NCI-H460 (cell line): Measurements from ENCODE around the gene EPC2. TPM values are rescaled to one million over a fixed set of nuclear protein-coding genes. Genes with fewer than 3 reads are reported as not detected.

Source experiments
- DNase-seq: peaks from one replicate; pipeline ENCODE4 v3.0.0-alpha.2; 2016; ENCODE audit warnings: low read depth; ENCODE audit errors: extremely low read depth
- small RNA-seq, 2 experiments: library from RNA; depleted of rRNA; stranded (forward); fragments of <200 nt; gene quantifications; one replicate each; pipeline ENCODE3, GENCODE V24; 2014
- total RNA-seq: library from RNA; depleted of rRNA; stranded (reverse); fragments of >200 nt; shearing (Covaris generic); gene quantifications from 2 replicates; pipeline ENCODE4 v1.2.3, GENCODE V29; 2014; rRNA removed

The EPC2 gene
- total RNA-seq, 1 experiment from 2014 or later: 27.1 TPM

DNA sequence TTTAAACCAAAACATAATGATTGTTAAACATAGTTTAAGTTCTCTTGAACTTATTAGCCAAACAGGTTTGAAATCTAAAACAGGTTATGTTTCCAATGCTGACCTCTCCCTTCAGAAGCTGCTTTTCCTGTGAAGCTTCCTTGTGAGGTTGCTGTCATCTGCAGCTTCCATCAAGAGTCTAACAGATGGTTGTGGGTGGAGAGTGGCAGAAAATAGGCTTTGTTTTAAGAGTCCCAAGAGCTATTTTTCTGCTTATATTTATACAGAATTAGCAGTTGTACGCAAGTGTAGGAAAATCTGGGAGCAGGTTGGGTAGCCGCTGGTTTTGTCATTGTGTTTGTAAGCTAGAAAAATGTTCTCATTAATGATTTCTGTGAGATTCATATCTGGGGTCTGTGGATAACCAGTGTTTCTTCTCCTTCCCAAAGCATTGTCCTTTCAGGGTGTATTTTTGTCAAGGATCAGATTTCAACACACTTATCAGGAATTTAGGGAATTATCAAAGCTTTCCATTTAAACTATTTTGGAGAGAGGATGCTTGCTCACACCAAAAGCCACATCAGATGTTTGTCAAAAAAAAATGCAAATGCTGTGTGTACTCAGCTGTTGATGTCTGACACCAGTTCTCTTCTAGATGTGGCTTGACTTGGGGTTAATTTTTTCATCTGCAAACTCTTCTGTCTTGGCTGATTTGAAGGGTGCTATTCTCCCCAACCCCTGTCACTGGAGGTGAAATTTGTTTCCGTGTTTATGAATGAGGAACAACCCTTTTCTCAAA lies 152.4 kb downstream of the EPC2 start:
- no peak for DNase-seq

DNA sequence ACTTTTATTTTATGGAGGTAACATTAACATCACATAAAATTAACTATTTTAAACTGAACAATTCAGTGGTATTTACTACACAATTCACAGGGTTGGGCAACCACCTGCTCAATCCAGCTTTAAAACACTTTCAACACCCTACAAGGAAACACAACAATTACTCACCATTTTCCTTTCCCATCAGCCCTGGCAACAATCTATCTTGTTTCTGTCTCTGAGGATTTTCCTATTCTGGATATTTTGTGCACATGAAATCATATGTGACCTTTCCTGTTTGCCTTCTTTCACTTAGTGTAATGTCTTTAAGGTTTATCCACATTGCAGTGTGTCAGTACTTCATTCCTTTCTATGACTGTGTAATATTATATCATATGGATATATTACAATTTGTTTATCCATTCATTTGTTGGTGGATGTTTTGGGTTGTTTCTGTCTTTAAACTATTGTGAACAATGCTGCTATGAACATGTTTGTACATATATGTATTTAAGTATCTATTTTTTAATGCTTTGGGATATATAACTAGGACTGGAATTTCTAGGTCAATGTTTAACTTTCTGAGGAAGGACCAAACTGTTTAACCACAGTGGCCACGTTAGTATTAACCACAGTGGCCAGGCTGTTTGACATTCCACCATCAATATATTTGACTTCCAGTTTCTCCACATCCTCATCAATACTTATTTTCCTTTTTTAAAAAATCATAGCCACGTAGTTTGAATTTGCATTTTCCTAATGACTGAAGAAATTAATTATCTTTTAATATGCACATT lies 158.1 kb downstream of the EPC2 start:
- no peak for DNase-seq

DNA sequence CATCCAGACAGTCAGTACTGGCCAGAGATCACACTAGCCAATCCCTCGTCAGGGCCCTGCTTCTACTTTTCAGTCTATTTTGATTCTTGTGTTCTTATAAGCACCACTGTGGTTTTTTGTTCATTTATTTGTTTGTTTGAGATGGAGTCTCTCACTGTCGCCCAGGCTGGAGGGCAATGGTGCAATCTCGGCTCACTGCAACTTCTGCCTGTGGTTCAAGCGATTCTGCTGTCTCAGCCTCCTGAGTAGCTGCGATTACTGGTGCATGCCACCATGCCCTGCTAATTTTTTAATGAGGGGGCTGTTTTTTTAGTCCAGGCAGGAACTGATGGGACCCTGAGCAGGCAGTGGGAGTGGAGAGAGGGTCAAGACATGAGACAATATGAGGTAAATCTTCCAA lies 165.5 kb downstream of the EPC2 start:
- DNase-seq: no peak

DNA sequence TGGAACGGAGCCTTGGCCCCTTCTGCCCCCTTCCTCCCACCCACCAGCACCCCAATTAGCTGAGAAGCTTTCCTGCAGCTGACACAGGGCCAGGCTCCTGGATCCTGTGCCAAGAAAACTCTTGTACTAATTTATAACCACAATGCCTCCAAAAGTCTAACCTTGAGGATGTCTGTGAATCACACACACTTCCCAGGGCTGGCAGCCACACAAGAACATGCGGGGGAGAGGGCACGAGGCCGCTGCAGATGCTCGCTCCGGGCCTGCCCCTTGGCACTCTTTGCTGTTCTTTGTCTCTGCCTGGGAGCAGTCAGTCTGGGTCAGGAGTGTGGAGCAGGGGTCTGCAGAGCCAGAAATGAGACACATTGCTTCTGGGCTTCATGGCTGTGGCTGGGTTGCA lies 167.8 kb downstream of the EPC2 start:
- no peak for DNase-seq

DNA sequence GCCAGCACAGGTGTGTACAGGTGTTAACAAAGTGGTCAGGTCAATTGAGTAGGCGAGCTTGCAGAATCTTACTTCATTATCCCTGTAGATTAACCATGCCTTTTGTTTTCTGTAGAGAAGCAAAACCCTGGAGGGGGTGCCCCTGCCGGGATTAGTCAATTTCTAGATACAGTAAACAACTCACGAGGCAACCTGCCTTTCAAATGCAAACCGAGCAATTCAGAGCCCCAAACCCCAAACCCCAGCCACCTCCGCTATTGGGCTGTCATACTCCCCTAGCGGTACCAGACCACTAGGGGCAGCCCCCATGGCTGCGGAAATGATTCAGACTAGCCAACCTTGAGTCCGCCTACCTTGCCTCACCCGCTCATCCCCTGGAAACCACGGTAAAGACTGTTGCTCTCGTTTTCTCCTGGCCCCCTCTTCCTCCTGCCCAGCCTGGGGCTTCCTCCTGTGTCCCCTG lies 169.1 kb downstream of the EPC2 start:
- no peak for DNase-seq

DNA sequence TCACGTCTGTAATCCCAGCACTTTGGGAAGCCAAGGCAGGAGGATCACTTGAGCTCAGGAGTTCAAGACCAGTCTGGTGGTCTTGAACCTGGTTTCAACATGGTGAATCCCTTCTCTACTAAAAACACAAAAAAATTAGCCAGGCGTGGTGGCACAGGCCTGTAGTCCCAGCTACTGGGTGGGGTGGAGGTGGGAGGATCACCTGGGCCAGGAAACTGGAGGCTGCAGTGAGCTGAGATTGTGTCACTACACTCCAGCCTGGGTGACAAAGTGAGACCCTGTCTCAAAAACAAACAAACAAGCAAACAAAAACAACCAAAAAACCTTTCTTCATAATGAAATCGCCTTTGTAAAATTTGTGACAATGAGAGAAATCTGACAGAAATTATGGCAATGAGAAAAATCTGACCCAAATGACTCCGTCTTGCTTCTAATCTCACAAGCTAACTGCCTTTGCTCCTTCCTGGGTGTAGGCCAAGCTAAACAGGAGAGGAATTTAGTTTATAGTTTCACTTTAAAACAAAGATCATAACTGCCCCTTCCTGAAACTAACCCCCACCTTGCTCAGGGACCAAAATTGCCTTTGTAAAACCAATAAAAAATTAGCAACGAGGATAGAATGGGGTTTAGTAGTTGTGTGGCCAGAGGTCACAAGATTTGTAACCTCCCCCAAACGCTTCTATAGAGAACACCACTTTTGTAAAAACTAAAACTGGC lies 169.8 kb downstream of the EPC2 start:
- DNase-seq: no peak

DNA sequence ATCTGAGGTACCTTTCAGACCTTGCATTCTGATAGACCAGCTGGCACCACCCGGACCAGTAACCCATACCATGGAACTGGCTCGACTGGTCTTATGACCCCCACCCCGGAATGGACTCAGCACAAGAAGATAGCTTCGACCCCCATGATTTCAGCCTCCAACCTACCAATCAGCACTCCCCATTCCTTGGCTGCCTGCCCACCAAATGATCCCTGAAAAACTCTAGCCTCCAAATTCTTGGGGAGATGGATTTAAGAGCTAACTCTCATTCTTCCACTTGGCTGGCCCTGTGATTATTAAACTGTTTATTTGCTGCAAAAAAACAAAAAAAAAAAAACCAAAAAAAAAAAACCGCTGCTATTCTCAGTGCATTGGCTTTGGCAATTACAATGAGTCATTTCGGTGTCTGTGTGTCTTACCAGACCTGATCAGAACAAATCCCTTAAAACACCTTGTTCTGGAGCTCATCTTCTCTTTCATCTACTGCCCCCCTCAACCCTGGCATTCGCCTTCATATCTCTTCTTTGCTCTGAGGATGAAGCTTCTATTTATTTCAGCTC lies 170.4 kb downstream of the EPC2 start:
- no peak for DNase-seq

DNA sequence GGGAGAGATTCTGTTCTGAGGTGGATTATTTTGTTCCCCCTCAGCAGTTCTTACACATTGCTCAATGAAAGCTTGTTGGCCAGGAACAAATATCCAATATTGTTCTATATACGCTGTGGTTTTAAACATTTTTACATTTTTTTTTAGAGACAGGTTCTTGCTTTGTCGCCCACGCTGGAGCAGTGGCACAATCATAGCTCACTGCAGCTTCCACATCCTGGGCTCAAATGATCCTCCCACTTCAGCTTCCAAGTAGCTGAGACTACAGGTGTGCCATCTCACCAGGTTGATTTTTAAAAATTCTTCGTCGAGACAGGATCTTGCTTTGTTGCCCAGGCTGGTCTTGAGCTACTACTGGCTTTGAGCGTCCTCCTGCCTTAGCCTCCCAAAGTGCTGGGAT lies 171.6 kb downstream of the EPC2 start:
- no peak for DNase-seq

DNA sequence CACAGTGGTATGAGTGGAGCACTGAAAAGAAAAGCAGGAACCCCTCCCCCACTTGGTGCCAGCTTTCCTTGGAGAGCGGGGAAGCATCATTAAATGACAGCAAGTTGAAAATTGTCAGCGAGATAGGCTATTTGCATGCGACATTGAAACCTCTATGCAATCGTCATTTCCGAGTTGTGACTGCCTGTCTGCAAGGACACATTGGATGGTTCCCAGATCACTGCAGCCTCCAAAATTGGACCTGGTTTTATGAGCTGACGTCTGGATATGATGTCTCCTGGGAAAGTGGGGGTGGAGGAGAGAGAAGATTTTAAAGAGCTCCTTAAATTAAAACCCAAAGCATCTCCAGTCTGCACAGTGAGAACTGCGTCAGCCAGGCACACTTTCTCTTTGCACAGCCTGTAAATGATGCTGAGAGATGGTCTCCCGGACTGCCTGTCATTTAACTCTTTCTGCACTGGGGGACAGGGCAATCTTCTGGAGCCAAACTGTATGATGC lies 172.7 kb downstream of the EPC2 start:
- no peak for DNase-seq

DNA sequence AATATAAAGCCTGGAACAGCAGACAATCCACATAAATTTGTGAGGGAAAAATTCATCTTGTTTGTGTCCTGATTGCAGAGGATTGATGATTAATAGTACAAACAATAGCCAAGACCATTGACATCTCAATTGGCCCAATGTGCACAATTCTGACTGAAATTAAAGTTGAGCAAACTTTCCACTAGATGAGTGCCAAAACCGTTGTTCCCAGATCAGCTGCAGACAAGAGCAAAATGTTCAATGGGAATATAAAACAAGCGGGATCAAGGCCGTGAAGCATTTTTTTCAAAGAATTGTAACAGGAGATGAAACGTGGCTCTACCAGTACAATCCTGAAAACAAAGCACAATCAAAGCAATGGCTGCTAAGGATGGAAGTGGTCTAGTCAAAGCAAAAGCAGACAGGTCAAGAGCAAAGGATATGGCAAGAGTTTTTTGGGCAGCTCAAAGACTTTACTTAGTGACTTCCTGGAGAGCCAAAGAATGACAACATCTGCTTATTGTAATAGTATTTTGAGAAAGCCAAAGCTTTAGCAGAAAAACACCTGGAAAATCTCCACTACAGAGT lies 174.6 kb downstream of the EPC2 start:
- DNase-seq: no peak

DNA sequence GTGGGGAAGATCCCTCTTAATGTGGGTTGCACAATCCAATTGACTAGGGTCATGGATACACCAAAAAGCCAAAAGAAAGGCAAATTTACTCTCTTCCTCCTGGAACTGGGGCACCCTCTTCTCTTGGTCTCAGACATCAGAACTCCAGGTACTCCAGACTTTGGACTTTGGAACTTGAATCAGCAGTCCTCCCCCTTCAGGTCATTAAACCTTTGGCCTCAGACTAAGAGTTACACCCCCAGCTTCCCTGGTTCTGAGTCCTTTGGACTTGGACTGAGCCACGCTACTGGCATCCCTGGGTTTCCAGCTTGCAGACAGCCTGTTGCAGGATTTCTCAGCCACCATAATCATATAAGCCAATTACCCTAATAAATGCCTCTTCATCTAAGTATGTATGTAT lies 179.6 kb downstream of the EPC2 start:
- DNase-seq: no peak

DNA sequence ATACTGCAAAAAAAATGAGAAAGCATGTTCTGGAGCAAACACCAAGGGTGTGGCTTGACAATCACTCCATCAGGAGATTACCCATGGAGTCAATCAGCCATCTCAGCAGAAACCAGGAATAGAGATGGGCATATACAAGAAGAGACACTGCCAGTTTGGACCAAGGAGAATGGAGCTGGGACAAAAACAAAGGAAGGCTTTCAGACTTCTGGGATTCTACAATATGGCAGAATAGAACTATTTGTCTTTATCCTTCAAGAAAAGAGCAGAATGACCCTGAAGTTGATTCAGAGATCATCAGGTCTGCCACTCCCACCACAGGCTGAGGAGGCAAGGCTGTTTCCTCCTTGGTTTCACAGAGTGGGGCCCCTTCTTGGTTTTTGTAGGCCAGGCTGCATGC lies 182.2 kb downstream of the EPC2 start:
- no peak for DNase-seq

DNA sequence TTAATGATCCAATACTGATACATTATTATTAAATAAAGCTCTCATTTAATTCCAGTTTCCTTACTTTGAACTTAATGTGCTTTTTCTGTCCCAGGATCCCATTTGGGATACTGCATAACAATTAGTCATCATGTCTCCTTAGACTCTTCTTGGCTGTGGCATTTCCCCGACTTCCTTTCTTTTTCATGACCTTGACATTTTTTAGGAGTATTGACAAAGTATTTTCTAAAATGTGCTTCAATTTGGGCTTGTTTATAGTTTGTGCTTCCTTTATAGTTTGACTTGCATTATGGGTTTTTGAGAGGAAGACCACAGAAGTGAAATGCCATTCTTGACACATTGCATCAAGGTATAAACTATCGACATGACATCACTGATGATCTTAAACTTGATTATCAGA lies 184.4 kb downstream of the EPC2 start:
- DNase-seq: no peak

DNA sequence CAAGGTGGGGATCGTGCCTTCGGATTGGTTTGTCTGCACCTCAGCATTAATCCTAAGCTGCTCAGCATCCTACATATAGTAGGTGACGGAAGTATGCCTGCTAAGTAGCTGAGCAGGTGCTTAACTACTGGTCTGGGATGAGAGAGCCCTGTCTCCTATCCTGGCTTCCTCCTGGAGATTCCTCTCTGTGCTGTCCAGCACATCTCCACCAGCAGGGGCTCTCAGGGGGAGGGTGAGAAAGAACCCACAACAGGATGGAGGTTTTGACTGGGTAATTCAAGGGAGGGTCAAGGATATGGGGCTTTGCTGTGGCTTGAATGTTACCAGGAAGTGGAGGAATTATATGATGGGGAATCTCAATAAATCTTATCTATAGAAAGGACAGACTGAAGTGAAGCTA lies 185.1 kb downstream of the EPC2 start:
- DNase-seq: no peak

DNA sequence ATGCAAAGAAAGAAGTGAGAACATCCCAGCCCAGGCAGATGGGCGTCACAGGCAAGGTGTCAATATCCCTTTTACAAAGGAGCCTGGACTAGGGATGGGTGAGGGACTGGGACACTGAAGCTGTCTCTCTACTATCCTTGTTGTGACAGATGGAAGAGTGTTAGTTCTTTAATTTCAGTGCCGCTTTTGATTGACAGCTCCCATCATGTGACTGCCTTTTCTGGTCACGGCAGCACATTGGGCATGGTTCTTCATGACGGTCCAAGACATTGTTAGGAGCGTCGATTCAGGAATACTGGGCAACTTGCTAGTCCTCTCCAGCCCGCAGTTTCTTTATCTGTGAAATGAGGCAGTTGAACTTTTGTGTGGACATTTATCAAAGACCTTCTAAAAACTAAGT lies 188.1 kb downstream of the EPC2 start:
- no peak for DNase-seq

Small RNA genes within 50 kb of the gene (small RNA-seq; reads per million reads assigned to genes)
- gene RNU2-9P (0 to 0.47 reads per million in 2 experiments), gene RPS29P8 (0 to 0.06 reads per million in 2 experiments)

Other genes starting within 250 kb of the EPC2 start
- 0.46 and 0.64 TPM in 2 replicates for gene KIF5C, start 230.5 kb downstream of the EPC2 start, total RNA-seq